ENCODE results near the gene SEMA4D.

The SEMA4D gene

DNA sequence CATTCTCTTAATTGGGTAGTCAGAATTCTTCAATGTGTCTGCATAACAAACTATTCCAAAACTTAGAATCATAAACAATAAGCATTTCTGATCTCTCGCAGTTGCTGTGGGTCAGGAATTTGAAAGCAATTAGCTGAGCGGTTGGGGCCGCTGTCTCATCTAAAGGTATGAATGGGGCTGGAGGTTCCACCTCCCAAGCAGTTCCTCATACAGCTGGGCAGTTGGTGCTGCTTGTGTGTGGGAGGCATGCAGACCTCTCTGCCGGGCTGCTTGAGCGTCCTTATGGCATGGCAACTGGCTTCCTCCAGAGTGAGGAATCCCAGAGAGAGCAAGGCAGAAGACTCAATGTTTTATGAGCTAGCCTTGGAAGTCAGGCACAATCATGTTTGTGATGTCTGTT is 30.2 kb upstream of the SEMA4D start:
- no peak for DNase-seq (ENCODE audit: low spot score)

DNA sequence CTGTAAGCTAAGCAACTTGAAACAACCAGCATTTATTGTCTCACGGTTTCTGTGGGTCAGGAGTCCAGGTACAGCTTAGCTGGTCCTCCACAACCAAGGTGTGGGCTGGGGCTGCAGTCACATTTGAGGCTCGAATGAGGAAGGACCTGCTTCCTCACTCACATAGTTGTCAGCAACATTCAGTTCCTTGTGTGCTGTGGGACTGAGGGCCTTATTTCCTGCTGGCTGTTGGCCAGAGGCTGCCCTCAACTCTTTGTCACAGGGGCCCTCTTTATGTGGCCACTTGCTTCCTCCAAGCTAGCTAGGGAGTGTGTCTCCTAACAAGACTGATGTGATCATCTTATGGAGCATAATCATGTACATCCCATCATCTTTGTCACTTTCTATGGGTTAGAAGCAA is 29.2 kb upstream of the SEMA4D start:
- DNase-seq (ENCODE audit: low spot score), result no peak

DNA sequence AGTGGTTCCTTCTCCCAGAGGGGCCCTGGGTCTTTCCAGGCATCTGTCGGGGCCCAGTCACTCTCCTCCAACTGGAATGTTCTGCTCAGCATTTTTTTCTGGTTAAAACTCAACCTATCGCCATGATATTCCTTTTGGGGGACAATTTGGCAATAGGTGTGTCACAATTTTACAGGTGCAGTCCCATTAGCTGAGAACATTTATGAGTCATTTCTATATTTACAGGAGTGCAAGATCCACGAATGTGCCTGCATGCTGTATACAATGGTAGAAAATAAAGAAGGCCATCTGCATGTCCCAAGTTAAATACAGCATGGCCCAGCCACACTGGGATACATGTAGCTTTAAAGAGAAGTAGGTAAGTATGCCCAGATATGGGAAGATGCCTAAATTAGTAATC is 28.8 kb upstream of the SEMA4D start:
- DNase-seq (ENCODE audit: low spot score), result no peak

DNA sequence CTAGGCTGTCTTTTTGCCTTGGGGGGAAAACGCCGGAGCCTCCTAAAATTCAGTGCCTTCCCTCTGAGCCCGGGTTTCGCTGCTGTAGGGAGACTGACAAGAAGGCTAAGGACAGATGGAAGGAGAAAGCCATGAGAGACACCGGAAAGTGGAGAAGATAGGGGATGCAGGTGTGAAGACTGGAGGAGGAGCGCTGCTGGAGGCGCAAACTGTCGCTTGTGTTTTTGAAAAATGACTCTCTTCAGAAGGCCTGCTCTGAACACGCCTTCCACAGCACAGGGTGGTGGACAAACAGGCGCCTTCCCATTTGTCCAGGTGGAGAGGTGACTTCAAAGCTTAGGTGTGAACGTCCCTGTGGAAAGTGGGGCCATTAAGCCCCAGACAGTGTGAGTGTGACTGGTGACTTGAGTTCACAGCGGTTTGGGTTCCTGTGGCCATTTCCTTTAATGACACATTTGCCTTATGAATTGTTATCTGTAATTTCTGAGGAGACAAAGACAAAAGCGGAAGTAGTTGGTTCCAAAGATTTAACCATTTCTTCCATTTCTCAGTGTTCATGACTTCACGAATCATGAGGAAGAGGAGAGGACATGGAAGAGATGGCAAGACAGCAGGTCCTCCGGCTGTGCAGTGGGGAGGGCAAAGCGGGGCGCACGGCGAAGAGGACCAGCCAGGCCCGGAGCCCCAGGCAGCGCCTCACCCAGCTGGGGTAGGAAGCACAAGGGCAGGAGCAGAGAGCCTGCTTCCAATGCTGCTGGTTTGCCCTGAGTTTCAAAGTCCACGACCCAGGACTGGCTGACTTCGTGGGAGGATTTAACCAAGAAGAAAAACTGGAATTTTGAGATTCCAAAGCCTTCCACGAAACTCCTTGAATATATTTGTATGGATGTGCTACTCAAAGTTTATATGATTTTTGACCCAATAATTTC is 27.8 kb upstream of the SEMA4D start:
- DNase-seq (ENCODE audit: low spot score), result no peak

DNA sequence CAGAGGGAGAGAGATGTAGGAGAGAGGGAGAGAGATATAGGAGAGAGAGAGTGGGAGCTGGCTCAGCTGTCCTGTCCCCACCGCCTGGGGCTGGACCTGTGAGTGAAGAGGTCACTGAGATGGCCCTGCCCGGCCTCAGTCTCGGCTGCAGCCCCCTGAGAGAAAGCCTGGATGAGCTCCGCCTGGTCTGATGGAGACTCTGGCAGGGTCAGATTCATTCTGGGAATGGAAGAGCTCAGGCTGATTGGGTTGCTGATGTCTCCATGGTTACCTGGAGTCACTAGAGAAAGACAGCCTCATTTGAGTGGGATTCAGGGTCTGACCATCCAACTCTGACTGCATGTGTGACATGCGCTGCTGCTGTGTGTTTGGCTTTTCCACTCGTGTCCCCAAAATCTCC is 27.1 kb upstream of the SEMA4D start:
- DNase-seq (ENCODE audit: low spot score), result no peak

DNA sequence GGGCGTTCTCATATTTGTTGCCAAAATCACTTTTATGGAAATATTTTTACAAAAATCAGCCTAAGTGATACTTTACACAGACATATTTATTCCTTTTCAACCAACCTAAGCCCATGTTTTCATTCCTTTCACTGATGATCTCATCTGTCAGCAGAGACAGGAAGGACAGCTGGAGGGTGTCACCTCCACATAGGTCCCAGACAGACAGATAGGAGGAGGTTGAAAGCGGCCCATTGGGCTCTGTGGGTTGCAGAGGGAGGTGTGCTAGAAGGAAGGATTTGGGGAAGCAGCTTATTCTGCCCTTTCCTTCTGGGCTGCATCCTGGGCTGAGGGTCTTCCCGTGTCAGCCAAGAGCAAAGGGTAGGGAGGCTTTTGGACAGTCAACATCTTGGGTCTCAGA is 26.0 kb upstream of the SEMA4D start:
- peak; percentile 60 for DNase-seq (ENCODE audit: low spot score)

DNA sequence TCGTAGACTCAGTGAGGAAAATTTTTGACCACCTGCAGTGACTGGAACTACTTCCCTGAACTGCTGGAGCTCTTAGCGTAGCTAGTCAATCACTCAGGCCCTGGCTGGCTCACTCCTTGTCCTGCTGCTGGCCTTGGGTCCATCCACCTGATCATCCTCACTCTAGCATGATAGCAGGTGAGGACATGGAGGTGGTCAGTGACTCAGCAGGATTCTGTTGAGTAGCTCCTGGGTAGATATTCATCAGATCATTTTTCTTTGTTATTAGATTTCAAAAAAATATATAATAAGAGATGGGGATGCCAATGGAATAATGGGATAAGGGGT is 25.0 kb upstream of the SEMA4D start:
- no peak for DNase-seq (ENCODE audit: low spot score)

DNA sequence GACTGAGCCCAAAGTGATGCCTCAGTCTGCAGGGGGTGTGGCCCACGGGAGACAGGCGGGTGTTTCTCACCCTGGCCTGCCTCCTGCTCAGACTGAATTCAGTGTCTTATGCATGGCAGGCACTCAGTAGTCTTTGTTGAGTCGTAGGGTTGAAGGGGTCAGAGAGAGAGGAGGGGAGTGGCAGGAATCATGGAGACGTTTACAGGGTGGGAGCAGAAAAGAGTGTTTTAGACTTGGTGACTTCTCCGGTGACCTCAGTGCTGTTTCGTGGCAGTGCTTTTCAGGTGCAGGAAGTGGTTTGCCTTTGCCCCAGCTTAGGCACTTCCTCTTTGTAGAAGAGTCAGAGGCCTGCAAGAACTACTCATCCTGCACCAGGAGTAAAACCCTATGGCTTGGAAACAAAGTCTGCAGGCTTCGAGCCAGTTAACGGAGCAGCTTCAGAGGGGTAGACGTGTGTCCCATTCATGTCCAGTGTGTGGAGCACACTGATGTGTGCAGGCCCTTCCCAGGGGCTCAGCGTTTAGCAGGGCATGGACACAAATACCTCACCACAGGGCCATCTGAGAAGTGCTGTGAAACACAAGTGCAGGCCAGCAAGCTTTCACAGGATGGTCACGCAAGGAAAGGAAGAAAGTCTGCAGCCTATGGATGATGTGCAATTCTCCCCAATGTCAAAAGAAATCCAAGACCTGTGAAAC is 24.5 kb upstream of the SEMA4D start:
- DNase-seq (ENCODE audit: low spot score), result peak; percentile 91

DNA sequence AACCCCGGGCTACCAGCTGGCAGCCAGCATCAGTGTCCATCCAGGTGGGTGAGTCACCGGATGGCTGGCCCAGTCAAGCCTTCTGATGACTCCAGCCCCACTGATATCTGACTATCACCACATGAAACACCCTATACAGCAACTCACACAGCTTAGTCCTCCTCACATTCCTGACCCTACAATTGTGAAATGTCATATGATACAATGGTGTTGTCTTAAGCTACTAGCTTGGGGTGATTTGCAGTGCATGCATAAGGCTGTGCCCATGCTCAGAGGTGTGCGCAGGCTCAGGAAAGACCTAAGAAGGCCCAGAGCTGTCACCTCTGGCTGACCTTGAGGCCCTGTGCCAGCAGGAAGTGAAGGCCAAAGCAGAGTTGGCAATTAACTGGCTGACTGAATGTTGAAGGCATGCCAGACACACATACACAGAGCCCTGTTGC is 21.5 kb upstream of the SEMA4D start:
- no peak for DNase-seq (ENCODE audit: low spot score)

DNA sequence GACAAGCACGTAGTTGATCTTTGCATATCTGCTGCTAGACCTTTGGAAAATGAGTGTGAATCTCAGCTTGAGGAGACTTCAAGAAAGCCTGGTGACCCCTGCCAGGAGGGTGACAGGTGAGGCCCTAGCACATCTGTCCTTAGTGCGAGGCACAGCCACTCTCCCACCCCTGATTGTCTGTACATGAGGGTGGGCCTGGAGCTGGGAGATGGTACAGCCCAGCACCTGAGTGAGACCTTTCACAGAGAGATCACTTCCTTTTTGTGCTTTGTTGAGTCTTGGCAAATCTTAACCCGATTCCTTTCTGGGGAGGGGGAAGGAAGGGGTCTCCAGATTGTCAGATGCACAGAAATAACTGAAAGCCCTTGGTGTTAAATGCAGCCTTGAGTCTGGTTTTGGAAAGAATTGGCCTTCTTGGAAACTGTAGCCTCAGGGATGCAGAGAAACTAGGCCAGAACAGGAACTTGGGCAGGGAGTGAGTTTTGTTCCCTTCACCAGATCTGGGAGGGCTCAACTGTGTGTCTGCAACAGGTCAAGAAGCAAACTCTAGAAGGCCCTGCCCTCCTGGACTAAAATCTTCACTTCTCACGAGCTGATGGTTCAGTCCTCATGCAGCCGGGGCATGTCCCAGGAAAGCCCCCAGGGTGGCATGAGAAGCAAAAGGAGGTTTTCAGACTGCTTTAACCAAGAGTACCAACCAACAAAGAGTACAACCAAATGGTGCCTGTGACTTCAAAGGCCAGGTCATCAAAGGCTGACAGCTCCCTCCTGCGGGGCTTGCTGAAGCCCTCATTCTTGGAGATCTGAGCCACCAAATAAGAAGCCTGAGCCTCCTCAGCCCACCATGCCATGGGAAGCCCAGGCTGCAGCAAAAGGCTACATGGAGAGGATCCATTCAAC is 20.8 kb upstream of the SEMA4D start:
- DNase-seq (ENCODE audit: low spot score), result no peak

DNA sequence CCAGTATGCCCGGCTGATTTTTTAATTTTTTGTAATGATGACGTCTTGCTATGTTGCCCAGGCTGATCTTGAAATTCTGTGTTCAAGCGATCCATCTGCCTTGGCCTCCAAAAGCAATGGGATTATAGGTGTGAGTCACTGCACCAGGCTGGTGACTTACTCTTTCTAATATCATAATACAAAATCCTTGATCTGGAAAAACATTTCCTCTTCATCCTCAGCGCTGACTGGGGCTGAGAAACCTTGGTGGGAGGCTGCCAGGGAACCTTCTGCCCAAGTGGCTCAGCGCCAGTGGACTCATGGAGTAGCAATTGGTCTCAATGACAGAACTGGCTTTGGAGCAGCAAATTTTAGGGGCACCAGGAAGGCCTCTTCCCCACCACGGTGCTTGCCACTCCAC is 17.5 kb upstream of the SEMA4D start:
- DNase-seq (ENCODE audit: low spot score), result no peak

DNA sequence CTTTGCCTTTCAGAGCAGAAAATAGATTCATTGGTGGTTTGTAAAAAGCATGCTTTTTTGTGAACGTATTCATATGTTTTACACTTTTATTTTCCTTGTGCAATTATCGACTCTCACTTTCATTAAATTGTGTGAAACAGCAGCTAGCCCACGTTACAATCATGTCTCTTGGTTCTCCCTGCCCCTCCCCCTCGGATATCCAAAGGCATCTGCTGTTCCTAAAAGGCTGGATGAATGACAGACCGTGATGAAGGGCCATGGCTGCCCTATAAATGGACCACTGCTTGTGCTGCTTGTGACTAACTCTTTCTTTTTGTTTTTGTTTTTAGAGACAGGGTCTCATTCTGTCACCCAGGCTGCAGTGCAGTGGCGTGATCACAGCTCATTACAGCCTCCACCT is 17.0 kb upstream of the SEMA4D start:
- no peak for DNase-seq (ENCODE audit: low spot score)

DNA sequence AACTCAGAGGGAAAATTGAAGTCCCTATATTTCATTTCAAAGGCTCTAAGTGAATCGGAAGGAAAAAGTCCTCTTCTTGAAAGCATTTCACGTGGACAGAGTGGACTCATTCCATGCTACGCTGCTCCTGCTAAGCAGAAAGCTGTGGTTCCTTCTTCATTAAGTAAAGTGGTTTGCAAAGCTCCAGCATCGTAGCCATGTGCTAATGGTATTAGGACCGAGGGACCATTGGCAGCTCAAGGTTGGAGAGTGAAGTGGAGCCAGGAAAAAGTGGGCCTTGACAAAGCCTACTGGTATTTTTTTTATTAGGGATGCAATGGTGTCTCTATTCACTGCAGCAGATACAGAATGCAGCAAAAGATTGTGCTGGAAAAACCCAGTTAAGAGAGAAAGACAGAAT is 16.4 kb upstream of the SEMA4D start:
- DNase-seq (ENCODE audit: low spot score), result no peak

DNA sequence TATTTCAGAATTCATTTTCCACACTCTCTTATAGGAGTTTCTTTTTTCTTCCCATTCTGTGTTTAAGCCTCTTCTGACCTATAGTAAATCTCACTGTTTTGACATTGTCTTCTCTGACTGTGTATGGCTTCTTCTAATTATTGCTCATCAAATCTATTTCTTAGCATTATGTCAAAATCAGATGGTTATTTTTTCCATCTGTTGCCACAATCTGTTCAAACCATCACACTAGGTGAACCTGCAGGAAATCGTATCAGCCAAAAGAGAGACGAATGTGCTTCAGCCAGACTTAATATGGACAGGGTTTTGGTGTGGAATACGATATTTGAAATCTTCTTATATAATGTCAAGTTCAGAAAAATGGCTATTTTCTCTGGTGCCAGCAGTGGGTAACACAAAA is 15.9 kb upstream of the SEMA4D start:
- no peak for DNase-seq (ENCODE audit: low spot score)

DNA sequence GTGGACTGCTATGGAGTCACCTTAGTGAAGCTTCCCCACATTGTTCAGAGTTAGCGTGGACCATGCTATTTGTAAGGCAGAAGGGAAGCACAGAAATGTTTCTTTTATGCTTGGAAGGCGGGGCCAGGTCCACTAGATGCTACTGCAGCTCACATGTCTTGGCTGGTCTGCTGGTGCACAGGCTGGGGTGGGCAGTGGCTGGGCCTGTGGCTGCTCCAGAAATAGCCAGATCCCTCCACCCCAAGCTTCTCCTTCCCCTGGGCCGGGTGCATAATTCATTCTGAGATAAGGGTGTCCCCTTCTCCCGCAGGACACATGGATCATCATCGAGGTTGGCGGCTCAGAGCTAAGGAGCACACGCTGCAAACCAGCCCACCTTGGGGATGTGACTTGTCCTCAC is 14.5 kb upstream of the SEMA4D start:
- no peak for DNase-seq (ENCODE audit: low spot score)

DNA sequence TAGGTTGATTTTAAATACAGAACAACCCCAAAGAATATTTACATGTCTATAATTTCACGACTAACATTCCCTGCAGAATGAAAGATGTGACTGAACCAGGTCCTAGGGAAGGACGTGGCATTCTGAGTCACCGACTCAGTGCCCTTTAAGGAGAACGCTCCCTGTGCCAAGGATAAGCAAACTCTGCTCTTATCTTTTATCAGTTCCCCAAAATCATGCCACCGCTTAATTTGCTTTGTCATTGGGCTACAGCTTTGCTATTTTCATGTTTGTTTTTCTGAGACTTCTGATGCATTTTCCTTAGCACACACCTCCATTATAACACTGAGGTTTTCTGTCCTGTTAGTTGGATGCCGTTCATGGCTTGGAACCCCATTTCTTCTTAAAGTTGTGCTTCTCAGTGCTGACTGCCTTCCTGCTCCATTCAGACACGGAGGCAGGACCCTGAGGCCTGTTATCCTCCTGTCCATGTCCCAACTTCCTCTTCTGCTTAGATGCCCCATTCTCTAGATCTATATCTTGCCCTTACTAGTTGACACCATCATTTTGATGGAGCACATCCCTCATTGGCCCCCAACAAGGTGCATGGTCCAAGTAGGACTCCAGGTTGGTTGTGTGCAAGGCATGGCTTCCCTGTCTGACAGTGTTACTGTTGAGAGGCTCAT is 11.2 kb upstream of the SEMA4D start:
- DNase-seq (ENCODE audit: low spot score), result no peak

DNA sequence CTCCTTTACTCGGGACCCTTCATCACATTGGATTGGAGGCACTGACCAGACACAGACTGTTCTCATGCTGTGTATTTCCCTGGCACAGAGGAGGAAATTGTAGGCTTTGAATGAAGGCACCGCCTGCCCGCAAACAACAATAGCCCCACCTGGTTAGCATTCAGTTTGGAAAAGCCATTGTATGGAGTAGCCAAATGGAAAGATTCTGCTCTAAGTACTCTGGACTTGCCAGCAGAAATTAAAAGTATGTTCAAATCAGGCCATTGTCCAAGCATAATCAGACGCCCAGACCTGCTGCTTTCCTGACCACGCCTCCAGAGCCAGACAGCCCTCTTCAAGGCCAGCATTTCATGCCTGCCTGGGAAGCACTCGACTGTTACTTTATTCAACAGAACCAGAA is 8.0 kb upstream of the SEMA4D start:
- no peak for DNase-seq (ENCODE audit: low spot score)

DNA sequence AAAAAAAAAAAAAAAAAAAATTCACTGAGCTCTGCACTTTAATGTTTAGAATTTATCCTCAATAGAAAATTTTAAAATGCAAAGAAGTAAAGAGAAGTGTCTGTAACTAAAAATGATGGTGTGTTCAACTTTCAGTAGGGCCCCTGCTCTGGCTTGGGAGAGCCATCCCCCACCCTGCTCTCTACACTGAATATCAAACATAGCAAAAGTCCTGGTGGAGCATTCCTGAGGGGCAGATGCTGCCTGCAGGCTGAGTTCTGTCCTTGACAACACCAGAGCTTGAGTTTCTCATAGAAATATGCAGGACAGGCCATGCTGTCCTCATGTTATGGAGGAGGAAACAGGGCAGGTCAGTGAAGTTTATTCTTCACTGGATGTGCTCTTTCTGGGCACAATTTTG is 7.1 kb upstream of the SEMA4D start:
- no peak for DNase-seq (ENCODE audit: low spot score)

DNA sequence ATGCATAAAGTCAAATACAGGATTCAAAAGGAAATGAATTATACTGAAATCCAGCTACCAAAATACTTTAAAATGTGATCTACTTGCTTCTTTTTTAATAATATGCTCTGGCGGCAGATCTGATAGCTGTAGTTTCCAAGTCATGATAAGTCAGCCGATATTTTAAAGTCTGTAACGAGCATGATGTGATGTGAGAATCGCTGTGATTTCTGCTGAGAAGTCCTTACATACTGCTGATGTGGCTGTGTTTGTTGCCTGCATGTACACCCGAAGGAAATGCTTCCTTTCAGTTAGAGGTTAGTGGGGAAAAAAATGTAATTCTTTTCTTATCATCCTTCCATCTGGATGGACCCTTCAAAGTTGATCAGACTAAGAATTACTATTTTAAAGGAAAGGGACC is 4.8 kb upstream of the SEMA4D start:
- DNase-seq (ENCODE audit: low spot score), result no peak

DNA sequence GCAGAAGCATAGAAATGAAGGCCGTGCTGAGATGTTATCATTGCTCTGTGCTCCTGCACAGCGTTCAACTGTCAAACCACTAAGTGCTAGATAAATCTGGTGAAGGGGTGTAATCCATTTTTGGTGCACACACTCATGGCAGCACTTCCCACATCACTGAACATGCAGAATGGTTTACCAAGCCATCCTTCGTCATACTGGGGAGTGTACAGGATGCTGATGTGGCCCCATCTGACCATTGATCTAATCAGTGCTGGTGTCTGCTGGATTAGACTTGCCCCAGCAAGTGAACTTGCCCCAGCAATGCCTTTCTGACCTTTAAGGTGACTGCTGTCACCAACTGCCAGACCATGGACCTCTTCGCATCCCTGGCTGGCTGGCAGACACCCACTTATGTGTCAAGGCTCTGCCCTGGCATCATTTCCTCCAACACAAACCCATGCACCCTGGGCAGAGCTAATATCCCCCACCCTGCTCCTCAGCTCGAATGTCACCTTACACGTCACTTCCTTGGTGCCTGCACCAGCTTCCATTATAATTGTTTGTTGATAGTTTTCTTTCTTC is 4.2 kb upstream of the SEMA4D start:
- DNase-seq (ENCODE audit: low spot score), result peak; percentile 69

DNA sequence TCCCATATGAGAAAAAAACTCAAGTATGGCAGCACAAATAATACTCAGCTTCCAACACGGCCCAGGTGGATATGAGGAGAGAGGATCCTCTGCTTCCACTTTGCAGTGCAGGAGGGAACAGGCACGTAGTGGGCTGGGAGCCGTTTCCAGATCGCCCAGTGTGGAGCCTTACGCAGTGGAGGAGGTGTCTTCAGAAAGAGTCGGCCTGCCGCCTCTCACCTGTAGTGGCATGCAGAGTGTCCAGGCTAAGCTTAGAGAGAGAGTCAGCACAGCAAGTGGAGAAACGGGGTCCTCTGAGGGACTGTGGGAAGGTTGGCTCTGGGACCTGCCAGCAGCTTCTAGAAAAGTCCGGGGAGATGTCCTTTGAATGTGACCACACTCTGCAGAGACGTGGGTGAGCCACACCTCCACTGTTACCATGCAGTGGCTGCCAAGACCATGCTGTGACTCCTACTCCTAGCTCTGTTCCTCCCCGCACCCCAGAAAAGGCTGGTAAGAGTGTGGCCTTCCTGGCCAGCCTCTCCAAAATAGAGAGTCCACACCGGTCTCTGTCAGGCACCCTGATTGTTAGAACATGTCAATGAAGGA is 3.5 kb upstream of the SEMA4D start:
- DNase-seq (ENCODE audit: low spot score), result no peak

Data from activated CD4-positive, alpha-beta T cell treated with anti-CD3 and anti-CD28 coated beads, Interleukin-2, Interleukin-4, amounts not matched to agents 100 ng/mL and 50 ng/mL, durations not matched to agents 16 hours and 8 hours (primary cell).